Liver (tissue), 2 donors: ENCODE results near the gene RELN.

Experiments used
- GABPA ChIP-seq, 2 donors: IDR thresholded peaks in 1 of 2; conservative IDR thresholded peaks in 1 of 2; 2 replicates each; pipeline ENCODE4 v1.6.1; 2016; ENCODE audit warnings: antibody characterized with exemption in 2 of 2, mild to moderate bottlenecking in 1 of 2, moderate library complexity in 1 of 2
- NR2F2 ChIP-seq: IDR thresholded peaks from 2 replicates; pipeline ENCODE4 v1.6.1; 2016; ENCODE audit warnings: antibody characterized with exemption
- TF ChIP-seq, protein P1 (sequence below): IDR thresholded peaks from 2 replicates; pipeline ENCODE4 v1.6.1; 2016; ENCODE audit warnings: antibody characterized with exemption
- donor health status: healthy.

DNA sequence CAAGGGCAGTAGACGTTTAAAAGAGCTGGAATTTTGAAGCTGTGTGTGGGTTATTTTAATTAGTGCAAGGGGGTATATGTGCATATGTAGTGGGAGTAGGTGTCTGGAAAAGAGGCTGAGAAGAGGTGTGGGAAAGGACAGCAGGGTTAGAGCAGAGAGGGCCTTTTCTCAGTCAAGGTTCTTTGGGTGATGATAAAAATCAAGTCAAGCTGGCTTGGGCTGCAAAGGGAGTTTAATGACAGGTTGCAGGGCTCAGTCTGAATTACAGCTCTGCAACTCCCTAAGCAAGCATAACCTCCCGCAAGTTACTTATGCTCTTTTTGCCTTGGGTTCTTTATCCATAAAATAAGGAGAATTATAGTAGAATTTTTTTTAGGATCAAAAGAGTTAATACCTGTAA, 83.5 kb downstream of the RELN start:
- TF ChIP-seq NR2F2 (no peak), GABPA (IDR thresholded peaks at IDR 0.05 in 1 of 2, conservative IDR thresholded peaks at IDR 0.05 in 1 of 2) (no peak)
- TF ChIP-seq, protein P1, sequence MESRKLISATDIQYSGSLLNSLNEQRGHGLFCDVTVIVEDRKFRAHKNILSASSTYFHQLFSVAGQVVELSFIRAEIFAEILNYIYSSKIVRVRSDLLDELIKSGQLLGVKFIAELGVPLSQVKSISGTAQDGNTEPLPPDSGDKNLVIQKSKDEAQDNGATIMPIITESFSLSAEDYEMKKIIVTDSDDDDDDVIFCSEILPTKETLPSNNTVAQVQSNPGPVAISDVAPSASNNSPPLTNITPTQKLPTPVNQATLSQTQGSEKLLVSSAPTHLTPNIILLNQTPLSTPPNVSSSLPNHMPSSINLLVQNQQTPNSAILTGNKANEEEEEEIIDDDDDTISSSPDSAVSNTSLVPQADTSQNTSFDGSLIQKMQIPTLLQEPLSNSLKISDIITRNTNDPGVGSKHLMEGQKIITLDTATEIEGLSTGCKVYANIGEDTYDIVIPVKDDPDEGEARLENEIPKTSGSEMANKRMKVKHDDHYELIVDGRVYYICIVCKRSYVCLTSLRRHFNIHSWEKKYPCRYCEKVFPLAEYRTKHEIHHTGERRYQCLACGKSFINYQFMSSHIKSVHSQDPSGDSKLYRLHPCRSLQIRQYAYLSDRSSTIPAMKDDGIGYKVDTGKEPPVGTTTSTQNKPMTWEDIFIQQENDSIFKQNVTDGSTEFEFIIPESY, result no peak
